Lower leg skin (tissue), 3 donors: ENCODE results near the gene DYNLRB1.

ENCODE experiments used
- POLR2A ChIP-seq, 2 donors: fragments of 450-650 bp; IDR thresholded peaks; one replicate each; pipeline ENCODE4 v1.6.1; 2016 to 2017; ENCODE audit warnings: antibody characterized with exemption in 2 of 2, mild to moderate bottlenecking in 1 of 2, moderate library complexity in 1 of 2
- TF ChIP-seq, protein P1 (sequence below), 3 donors: fragments of 450-650 bp; IDR thresholded peaks; one replicate each; pipeline ENCODE4 v1.5.1; 2016; ENCODE audit warnings: antibody characterized with exemption in 3 of 3, mild to moderate bottlenecking in 3 of 3, moderate library complexity in 2 of 3

GRCh38 chr20:34525342-34525708, 9.1 kb downstream of the DYNLRB1 start:
- no peak for TF ChIP-seq POLR2A (IDR thresholded peaks at IDR 0.05)
- TF ChIP-seq, protein P1, sequence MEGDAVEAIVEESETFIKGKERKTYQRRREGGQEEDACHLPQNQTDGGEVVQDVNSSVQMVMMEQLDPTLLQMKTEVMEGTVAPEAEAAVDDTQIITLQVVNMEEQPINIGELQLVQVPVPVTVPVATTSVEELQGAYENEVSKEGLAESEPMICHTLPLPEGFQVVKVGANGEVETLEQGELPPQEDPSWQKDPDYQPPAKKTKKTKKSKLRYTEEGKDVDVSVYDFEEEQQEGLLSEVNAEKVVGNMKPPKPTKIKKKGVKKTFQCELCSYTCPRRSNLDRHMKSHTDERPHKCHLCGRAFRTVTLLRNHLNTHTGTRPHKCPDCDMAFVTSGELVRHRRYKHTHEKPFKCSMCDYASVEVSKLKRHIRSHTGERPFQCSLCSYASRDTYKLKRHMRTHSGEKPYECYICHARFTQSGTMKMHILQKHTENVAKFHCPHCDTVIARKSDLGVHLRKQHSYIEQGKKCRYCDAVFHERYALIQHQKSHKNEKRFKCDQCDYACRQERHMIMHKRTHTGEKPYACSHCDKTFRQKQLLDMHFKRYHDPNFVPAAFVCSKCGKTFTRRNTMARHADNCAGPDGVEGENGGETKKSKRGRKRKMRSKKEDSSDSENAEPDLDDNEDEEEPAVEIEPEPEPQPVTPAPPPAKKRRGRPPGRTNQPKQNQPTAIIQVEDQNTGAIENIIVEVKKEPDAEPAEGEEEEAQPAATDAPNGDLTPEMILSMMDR (IDR thresholded peaks at IDR 0.05): no peak
